ENCODE results near the gene TMEM62. TPM values are rescaled to one million over a fixed set of nuclear protein-coding genes. Genes with fewer than 3 reads are reported as not detected.

TMEM62 gene
- total RNA-seq, 1 experiment from 2014 or later: 16.1 TPM

DNA sequence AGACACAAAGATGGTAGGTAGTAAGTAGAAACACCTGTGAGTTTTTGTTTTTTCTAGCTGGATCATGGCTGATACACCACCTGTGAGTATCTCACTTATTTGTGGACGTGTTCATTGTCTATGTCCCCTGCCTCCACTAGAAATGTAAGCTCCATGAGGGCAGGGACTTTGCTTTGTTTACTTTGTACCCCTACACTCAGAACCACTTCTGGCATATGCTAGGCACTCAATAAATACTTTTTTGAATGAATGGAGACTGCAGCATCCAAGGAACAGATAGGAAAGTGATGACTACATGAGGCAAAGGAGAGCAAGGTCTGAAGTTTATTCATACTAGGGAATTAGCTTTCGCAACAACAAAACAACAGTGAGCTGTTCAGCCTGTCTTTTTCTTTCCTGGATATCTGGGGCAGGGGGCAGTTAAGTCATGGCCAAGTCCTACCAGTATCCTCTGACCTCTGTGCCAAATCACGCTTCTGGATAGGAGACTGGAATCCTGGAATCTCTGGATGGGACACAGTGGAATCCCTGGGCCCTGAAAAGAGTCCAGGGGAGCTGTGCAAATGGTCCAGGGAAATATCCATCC is 99.0 kb downstream of the TMEM62 start:
- no peak for DNase-seq (ENCODE audit: low read depth)

Other genes starting within 250 kb of the TMEM62 start
- gene TTBK2, start 212.8 kb upstream of the TMEM62 start, total RNA-seq (2014; rRNA removed; shearing (Covaris generic)): 8.9 and 14.6 TPM in 2 replicates
- 19.8 and 22.8 TPM in 2 replicates for gene UBR1, start 27.5 kb upstream of the TMEM62 start, total RNA-seq (2014; rRNA removed; shearing (Covaris generic))
- gene CCNDBP1, start 51.8 kb downstream of the TMEM62 start, total RNA-seq (2014; rRNA removed; shearing (Covaris generic)): 89.4 and 90.1 TPM in 2 replicates
- gene EPB42, start 87.4 kb downstream of the TMEM62 start, total RNA-seq (2014; rRNA removed; shearing (Covaris generic)): not detected in 2 replicates
- gene TGM5, start 133.3 kb downstream of the TMEM62 start, total RNA-seq (2014; rRNA removed; shearing (Covaris generic)): not detected in 2 replicates
- not detected in 2 replicates for gene TGM7, start 168.7 kb downstream of the TMEM62 start, total RNA-seq (2014; rRNA removed; shearing (Covaris generic))
- 9.5 and 14.7 TPM in 2 replicates for gene LCMT2, start 197.0 kb downstream of the TMEM62 start, total RNA-seq (2014; rRNA removed; shearing (Covaris generic))
- gene ZSCAN29, start 237.5 kb downstream of the TMEM62 start, total RNA-seq (2014; rRNA removed; shearing (Covaris generic)): 12.7 and 13.4 TPM in 2 replicates
- gene TUBGCP4, start 237.5 kb downstream of the TMEM62 start, total RNA-seq (2014; rRNA removed; shearing (Covaris generic)): 16.9 and 17.6 TPM in 2 replicates

Data from RPMI7951 (cell line).